GM19023 (cell line): ENCODE data around the gene FUNDC2.

ENCODE experiments used
- ATAC-seq: cut with Tn5 transposase; IDR thresholded peaks from one replicate; pipeline ENCODE4 v1.9.1; 2021; ENCODE audit warnings: mild to moderate bottlenecking, moderate library complexity; ENCODE audit not compliant: unreplicated experiment

The FUNDC2 gene

DNA sequence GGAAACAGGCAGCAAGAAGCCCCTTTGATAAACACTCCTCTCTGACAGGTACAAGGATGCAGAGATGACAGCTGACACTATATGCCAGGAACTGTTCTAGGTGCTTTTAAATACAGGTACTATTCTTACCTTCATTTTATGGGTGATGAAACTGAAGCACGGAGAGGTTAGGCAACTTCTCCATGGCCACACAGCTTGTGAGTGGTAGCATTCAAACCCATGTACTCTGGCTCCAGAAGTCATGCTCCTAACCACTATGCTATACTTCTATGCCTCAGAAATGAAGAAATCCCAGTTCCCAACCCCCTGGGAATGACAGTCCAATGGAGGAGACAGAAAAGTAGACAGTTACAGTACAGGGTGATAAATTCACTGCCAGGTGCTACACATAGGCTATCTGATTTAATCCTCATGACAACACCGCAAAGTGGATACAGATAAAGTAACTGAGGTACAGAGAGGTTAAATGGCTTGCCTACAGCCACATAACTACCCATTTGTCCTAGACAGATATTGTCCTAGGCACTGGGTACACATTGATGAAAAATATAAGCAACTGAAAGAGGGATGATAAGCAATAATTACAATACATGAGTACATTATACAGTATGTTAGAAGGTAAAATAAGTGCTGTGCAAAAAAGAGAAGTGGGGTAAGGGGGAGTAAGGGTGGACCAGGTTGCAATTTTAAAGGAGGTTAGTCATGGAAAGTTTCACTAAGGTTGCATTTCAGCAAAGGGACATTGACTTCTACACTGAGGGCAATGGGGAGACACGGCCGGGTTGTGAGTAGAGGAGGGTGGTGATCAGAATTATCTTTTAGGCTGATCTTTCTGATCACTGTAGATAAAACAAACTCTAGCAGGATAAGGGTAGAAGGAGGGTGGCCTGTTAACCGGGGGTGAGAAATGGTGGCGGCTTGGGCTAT, 2.5 kb upstream of the FUNDC2 start:
- ATAC-seq, result no peak

DNA sequence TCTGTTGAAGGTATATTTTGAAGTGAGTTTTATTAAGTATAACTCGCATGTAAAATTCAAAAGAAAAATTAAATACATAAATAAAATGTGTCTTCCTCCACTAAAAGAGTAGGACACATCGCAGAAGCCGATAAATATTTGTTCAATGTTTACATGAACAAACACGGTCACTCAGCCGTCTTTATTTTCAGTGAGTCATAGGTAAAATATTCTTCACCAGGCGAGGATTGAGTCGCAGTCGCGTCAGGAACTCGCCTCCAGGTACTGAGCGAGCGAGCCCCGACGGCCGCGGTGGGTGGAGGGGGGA, 271 bp upstream of the FUNDC2 start:
- ATAC-seq, result no peak

DNA sequence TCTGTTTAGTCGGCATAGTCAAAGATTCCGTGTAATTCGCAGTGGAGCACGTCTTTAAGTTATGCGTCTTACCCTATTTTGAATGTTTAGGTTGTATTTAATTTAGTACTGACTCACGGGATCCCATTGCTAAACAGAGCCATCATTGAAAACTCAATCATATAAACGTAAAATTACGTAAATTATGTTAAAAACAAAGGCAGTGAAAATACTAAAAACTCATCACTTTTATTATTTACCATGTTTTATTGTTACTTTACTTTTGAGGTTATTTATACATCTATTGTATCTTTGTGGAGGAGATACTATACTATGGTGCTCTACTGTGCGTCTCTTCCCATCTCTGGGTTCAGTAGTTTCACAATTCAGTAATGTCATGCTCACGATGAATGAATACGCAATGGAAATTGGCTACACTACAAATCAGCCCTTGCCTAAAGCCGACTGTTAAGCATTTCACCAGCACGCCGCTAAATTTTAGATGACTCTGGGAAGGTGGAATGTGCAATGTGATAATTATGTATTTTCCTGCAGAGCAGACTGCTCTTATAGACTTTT, 944 bp downstream of the FUNDC2 start:
- ATAC-seq, result no peak

DNA sequence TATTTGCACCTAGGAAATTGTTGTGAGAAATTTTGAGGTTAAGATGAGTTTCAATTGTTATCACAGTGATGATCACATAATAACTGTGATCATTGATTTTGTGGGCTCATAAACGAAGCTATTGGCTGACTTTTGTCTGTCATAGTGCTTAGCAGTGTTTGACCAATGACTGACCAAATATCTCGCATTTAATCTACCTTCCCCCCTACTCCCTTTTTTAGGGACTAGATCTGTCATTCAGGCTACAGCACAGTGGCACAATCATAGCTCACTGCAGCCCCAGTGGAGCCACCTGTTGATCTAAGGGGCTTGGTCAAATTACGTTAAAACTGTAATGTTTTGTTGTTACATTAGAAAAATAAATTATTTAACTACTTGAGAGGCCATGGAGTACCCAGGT, 1.5 kb downstream of the FUNDC2 start:
- no peak for ATAC-seq

DNA sequence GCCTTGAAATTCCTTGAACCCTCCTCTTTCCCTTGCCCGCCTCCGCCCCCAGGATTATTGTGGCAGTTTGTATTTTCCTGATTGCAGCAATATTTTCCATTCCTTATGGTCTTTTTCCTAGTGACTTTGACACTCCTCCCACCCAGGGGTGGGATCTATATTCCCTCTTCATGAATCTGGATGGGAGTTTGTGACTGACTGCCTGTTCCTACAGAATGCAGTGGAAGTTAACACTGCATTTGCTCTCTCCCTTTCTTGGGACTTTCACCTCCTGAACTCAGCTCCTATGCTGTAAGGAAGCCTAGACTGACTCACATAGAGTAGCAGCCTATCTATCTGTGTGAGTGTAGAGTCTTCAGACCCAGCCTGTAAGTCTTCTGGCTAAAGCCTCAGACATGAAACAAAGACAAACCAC, 2.2 kb downstream of the FUNDC2 start:
- no peak for ATAC-seq

DNA sequence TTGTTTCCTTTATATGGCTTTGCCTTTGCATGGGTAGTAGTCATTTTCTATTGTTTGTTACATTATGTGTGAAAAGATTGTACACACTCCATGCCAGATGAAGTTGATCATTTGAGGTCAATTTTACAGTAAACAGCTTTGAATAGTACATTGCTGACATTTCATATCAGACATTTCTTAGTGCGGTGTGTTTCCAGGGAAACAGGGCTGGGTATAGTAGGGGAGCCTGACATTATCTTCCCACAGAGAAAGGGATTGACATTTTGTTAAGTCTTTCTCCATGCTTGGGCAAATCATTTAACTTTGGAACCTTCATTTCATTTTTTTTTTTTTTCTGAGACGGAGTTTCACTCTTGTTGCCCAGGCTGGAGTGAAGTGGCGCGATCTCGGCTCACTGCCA, 5.0 kb downstream of the FUNDC2 start:
- ATAC-seq, result no peak

DNA sequence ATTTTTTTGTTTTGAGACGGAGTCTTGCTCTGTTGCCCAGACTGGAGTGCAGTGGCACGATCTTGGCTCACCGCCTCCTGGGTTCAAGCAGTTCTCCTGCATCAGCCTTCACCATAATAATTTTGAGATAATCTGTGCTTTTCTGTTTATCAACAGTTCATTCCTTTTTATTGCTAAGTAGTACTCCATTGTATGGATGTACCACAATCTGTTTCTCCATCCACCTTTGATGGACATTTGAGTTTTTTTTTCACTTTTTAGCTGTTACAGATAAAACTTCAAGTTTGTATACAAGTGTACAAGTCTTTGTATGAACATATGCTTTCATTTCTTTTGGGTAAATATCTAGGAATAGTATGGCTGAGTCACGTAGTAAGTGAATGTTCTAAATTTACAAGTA, 9.0 kb downstream of the FUNDC2 start:
- ATAC-seq, result no peak

DNA sequence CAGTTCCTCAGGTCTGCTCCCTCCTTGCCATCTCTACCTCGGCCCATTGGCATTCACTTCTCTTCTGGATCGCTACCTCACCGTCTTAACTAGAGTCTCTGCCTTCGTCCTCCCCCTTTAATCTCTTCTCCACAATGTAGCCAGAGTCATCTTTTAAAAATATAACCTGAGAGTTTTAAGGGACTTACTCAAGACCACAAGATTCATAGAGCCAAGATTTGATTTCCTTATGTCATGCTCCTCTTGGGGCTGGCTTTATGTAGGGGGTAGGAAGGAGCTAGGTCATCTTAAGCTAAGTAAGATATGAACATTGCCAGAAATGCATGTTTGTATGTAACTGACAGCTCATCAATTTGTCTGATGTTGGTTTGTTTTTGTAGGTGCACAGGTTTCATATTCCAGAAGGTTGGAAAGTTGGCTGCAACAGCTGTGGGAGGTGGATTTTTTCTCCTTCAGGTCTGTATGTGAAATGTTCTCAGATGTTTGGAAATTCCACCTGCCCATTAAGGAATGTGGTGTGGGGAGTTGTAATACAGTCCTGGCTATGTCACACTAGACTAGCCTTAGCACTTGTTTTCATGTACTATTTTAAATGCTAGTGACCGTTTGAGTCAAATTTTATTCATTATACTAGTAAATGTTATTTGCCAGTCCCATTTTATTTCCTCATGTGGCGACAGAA, 19.6 kb downstream of the FUNDC2 start:
- no peak for ATAC-seq

DNA sequence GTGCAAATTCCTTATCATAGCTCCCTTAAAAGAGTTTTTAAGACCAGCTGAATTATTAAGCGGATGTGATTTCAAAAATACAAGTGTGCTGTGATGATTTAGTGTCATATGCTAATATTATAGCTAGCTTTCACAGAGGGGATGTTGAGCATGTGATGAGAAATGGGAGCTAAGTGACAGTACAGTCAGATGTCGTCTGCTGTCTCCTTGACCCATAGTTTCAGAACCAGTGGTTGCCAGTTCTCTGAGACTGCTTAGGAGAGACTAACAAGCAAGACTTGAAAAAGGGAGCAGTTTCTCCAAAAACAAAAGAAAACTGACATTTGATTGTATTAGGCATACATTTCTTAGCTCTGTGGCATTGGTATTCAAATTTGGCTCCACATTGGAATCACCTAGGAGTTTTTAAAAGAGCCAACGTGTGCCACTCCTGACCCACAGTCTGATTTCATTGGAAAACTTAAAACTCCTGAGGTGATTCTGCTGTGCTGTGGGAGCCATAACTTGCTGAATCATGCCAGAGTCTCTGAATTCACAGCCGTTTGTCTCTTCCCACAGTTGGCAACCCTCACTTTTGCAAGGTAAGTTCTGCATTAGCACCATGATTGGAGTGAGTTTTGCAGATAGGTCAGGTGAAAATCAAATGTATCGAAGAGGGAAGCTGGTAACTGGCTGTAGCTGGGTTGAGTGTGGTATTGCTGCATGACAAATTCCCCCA, 20.3 kb downstream of the FUNDC2 start:
- no peak for ATAC-seq

DNA sequence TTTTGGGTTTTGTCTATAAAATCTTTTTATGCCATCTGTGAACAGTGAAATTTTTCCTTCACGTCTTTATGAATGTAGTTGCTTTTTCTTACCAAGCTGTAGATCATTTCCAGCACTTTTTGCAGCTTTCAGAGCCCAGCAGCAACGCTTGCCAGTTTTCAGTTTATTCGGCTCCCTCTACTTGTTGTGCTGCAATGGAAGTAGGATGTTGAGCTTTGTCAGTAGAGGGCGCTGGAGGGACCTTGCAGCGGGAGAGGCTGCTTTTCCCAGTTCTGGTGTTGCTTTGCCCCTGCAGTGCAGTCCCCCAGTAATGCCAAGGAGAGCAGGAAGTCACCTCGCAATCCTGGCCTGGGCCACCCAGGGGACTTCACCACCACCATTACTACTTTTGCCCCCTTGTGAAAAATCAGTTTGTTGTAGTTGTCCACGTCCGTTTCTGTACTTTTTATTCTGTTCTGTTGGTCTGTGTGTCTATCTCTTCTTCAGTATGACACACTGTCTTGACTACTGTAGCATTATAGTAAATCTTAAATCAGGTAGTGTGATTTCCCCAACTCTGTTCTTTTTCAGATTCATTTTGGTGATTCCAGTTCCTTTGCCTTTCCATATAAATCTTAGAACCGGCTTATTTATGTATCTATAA, 22.5 kb downstream of the FUNDC2 start:
- no peak for ATAC-seq

DNA sequence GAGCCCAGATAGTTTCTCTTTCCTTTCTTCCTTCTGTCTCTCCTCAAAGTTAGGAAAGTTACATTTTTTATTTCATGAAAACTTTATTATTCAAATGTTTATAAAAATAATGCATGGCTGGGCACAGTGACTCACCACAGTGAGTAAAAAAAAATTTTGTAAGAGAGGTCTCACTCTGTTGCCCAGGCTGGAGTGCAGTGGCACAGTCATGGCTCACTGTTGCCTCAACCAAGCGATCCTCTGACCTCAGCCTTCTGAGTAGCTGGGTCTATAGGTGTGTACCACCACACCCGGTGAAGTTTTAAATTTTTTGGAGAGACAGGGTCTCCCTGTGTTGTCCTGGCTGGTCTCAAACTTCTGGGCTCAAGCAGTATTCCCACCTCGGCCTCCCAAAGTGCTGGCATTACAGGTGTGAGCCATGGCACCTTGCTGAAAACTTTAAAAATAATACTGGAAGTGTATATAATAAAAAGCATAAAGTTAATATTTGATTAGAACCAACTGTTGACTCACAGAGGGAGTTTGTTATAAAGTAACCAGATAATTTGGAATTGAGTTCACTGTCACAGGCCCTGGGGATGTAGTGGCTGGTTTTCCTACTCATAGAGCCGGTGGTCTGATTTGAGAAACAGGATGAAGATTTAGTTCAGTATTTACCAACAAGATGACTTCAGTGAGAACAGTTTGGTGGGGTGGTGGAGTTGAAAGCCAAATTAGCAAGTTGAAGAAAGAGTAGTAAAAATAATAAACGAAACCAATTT, 26.3 kb downstream of the FUNDC2 start:
- no peak for ATAC-seq

DNA sequence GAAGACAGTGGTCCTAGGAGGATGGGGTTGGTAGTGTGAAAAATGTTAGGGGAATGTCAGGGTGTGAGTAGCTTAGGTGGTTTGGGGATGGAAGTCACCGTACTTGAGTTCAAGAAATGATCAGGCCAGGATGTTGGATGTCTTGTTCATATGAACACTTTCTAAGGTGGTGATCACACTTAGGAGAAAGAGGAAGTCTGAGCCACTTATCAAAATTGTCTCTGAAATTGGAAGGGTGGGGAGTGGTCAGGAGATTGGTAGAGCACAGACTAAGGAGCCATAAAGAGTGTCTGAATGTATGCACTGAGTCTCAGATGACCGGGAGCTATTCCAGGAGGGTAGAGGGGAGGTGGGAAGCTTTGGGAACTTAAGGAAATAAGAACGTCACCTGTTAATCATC, 27.0 kb downstream of the FUNDC2 start:
- no peak for ATAC-seq

DNA sequence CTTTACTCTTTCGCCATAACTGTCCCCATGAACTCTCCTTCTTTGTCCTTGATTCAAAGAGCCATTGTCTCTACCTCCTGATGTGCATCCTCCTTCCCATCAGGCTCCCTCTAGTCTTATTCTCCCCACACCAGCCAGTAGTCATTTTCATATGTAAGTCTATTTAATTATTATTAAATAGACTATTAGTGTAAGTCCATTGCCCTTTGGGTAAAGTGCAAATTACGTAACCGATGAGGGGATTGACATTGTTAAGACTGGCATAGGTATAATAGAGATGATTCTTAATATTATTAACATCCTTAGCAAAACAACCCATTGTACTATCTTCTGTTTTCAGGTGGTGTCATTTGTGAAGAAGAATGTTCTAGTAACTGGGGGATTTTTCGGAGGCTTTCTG, 27.6 kb downstream of the FUNDC2 start:
- no peak for ATAC-seq

DNA sequence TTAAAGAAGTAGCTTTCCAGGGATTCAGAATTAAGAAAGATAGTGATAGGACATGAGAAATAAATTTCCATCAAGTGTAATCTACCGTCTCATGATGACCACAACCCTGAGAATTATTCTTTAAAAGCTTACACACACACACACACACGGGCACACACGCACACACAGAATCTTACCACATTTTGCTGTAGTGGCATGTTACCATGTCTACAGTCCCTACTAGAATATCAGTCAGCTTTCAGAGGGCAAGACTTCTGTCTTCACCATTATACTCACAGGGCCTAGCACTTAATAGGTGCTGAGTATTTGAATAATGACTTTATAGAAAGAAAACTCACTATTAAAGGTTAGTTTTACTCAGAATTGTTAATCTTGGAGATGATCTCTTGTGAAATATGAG, 28.9 kb downstream of the FUNDC2 start:
- ATAC-seq, result no peak

DNA sequence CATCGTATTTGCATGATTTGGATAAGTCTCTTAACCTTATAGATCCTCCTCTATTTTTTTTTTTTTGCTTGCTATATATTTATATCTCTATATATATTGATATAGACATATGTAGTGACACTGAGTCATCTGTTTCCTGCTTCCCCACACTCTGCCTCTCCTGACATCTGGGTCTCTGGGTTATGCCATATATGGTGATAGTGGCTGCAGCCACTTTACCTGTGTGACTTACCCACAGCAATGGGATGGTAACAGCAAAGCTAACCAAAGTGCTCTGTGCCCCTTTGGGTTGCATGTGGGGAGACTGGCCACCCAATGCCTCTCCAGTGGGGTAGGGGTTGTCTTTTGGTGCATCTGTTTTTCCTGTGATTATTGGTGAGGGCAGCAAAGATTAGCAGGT, 29.8 kb downstream of the FUNDC2 start:
- ATAC-seq, result no peak

DNA sequence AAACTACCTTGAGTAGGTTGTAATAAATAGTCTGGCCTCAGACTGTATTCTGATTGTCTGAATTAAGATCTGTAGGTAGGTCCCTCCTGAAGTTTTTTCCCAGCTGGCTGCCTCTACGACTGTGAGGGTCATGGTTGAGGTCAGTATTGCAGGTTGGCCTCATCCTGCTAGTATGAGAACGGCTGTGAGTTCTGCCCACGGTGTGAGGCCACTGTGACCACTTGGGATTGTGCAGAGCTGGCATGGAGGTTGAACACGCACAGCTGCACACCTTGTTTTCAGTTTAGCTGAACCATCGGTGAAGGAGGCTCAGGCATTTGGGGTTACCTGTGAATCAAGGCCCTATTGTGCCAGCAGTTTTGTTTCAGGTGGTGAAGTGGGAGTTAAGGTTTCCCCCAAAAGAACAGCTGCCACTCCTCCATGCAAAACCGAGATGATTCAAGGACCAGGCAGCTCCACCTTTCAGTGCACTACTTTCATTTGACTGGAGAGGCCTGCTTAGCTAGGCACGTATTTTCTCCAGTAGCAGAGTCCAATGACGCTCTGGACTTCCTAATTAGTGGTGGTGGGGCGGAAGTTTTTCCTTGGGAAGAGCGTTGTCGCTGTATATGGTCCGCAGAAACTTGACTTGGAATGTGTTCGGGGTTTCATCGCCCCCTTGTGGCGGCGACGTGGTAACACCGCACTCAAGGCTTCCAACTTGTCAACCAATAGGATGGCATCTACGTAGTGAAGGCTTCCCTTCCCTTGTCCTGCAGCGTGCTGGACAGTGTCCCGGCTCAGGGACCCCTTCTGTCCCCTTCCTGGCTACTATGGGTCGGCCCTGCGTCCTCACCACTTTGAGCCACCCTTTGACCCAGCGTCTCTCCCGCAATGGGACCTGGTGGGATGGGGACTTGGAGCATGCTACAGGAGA, 30.5 kb downstream of the FUNDC2 start:
- ATAC-seq, result peak; percentile 85

DNA sequence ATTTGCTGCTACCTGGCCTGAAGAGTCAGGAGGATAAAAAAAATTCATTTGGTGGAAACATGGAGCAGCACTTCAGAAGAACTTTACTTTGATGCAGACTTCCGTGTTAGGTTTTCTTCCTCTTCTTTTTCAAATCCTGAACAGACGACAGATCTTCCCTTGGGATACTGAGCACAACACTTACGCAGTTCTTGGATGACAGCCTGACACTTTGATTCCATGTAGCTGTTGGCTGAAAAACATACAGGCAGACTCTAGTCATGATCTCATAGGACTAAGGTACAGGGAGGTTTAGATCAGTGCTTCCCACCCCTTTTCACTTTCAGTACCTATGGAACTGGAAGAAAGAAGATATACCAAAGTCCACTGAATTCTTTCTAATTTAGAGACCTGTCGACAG, 35.1 kb downstream of the FUNDC2 start:
- no peak for ATAC-seq

DNA sequence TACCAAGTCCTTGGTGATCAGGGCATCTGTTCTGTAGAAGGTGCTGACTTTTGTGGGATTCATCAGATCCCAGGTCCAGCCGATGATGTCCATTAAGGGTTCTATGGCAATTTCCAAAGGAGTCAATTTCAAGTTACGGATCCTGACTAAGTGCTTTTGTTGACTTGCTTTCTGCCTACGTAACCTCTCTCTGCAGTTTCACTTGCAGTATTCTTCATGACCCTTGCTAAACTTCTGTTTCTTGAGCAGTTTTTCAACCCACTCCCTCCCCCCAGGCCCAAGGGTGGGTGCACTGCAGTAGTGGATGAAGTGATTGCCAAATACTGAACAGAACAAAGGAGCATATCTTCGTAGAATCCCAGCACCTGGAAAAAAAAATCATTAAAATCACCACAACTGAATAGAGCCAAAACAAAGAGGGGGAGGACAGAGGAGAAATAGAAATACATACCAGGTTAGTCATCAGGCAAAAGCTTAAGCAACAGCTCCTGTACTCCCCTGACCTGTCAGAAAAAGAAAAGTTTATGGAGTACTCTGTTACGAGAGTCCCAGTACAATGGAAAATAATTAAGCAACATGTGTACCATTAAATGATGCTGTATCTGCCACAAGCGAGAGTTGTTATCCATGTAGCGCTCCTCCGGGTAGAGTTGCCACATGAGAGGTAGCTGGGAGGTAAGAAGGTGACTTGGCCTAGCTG, 38.5 kb downstream of the FUNDC2 start:
- no peak for ATAC-seq

DNA sequence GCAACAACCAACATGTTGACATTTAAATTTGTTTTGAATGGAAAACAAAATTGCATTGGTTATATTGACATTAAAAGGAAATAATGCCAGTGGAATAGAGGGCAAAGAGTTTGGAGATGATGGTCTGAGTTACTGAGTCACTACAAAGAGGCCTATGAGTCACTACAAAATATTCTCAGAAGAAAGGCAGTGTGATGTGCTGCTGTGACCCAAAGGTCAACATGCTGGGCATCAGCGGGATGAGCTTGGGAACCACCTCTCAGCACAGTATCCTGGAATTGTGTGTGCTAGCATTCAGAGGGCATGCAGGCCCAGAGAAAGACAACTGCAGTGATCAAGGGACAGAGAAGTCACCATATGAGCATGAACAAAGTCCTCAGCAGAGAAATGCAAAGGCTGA, 41.5 kb downstream of the FUNDC2 start:
- no peak for ATAC-seq
